ENCODE results near the gene ZFAND2A. TPM values are rescaled to one million over a fixed set of nuclear protein-coding genes. Genes with fewer than 3 reads are reported as not detected.
A peak's percentile ranks its signal among the peaks of the same experiment; 100 is the strongest.
"Not testable (repeated sequence)": the region's sequence is repeated elsewhere in the genome, so short reads cannot be mapped to it uniquely, and the experiment has no call there.

Gene ZFAND2A, protein sequence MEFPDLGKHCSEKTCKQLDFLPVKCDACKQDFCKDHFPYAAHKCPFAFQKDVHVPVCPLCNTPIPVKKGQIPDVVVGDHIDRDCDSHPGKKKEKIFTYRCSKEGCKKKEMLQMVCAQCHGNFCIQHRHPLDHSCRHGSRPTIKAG
- 36.0 TPM for total RNA-seq (ENCODE audit: unreplicated experiment)
- long read RNA-seq, transcript ZFAND2A-201 (5 exons, 860 nt) = major isoform, 11 of 14 reads
- long read RNA-seq, partial matches to known transcripts = 0 of 14 reads
- long read RNA-seq, other reads (novel, unspliced or antisense) = 2 of 14 reads

DNA sequence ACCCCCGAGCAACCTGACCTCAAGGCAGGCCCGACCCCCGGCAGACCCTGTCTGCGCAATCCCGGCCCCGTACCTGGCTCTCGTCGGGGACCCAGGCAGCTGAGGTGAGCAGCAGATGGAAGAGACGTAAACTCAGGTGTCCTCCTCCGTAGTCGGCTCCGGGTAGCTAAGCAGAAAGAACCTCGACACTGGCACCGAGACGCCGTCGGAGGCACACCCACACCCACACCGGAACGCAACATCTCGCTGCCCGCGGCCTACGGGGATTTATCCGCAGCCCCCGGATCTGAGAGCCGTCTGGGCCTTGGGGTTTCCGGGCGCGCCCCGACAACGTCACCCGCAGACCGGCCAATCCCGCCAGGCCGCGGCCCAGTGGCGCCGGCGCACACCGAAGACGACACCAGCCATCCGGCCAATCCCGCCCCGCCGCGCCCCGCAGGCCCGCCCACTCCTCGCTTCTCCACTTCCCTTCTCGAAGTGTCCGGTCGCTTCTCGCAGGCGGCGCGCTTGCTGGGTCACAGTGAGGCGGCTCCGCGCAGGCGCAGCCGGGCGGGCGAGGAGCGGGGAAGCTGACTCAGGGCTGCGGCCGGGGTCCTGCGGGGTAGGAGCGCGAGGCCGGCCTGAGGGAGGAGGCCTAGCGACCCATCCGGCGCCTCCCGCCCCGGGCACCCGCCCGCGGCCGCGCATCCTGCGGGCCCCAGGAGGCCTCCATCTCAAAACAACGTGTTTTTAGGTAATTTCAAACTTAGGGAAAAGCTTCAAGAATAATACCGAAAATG lies at the start of gene ZFAND2A:
Gene ZFAND2A (minus strand): TSS at position 306 of the 779 bp plus-strand sequence. CDS start 1,984 bp downstream, outside the sequence.
- Mint-ChIP-seq H3K27ac (ENCODE audit: unreplicated experiment) (peak within 1 kb of the TSS; percentile 51), H3K4me3 (ENCODE audit: unreplicated experiment) (peak within 1 kb of the TSS; percentile 94), H3K36me3 (ENCODE audit: low read depth, unreplicated experiment) (peaks cover 30% of the 10 kb centered on the region), H3K27me3 (ENCODE audit: unreplicated experiment) (peaks cover 3% of the 10 kb centered on the region), H3K9me3 (ENCODE audit: unreplicated experiment) (no peaks in the 10 kb centered on the region), H3K4me1 (ENCODE audit: unreplicated experiment) (peaks cover 14% of the 10 kb centered on the region)
- DNase-seq (ENCODE audit: low spot score) = peak; percentile 100
- TF ChIP-seq, protein P1, sequence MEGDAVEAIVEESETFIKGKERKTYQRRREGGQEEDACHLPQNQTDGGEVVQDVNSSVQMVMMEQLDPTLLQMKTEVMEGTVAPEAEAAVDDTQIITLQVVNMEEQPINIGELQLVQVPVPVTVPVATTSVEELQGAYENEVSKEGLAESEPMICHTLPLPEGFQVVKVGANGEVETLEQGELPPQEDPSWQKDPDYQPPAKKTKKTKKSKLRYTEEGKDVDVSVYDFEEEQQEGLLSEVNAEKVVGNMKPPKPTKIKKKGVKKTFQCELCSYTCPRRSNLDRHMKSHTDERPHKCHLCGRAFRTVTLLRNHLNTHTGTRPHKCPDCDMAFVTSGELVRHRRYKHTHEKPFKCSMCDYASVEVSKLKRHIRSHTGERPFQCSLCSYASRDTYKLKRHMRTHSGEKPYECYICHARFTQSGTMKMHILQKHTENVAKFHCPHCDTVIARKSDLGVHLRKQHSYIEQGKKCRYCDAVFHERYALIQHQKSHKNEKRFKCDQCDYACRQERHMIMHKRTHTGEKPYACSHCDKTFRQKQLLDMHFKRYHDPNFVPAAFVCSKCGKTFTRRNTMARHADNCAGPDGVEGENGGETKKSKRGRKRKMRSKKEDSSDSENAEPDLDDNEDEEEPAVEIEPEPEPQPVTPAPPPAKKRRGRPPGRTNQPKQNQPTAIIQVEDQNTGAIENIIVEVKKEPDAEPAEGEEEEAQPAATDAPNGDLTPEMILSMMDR (IDR thresholded peaks at IDR 0.05; ENCODE audit: unreplicated experiment) = no peak

DNA sequence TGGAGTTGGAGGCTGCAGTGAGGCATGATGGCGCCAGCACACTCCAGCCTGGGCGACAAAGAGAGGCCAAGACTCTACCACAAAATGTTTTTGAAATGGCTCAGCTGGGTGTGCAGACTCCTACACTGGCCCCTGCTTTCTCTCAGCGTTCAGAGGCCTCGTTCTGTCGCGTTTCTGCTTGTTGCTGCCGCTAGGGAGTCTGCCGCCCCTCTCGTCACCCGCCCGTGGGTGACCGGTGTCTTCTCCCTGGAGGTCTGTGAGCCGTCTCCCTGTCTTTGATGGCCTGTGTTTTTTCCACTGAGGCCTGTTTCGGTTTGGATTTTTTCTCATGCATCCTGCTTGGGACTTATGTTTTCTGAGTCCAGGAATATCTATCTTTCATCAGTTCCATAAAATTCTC lies 49.1 kb upstream of the ZFAND2A start:
- Mint-ChIP-seq H3K27ac (ENCODE audit: unreplicated experiment) (no peak overlapping the region), H3K36me3 (ENCODE audit: low read depth, unreplicated experiment) (no peaks in the 10 kb centered on the region), H3K4me1 (ENCODE audit: unreplicated experiment) (peaks cover 4% of the 10 kb centered on the region), H3K4me3 (ENCODE audit: unreplicated experiment) (no peak overlapping the region), H3K27me3 (ENCODE audit: unreplicated experiment) (no peaks in the 10 kb centered on the region), H3K9me3 (ENCODE audit: unreplicated experiment) (no peaks in the 10 kb centered on the region)
- DNase-seq (ENCODE audit: low spot score) = no peak
- TF ChIP-seq, protein P1 (IDR thresholded peaks at IDR 0.05; ENCODE audit: unreplicated experiment) = no peak

DNA sequence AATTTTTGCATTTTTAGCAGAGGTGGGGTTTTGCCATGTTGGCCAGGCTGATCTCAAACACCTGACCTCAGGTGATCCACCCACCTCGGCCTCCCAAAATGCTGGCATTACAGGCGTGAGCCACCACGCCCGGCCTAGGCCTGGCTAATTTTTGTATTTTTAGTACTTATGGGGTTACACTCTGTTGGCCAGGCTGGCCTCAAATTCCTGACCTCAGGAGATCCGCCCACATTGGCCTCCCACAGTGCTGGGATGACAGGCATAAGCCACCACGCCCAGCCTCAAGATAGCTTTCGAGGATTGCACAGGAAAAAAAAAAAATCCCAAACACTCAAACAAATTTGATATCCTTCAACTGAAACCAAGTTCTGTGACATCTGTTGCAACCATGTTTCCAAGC lies 45.7 kb upstream of the ZFAND2A start:
- not testable (repeated sequence) for H3K4me1 Mint-ChIP-seq (ENCODE audit: unreplicated experiment); H3K9me3 Mint-ChIP-seq (ENCODE audit: unreplicated experiment); H3K4me3 Mint-ChIP-seq (ENCODE audit: unreplicated experiment); H3K27me3 Mint-ChIP-seq (ENCODE audit: unreplicated experiment); H3K27ac Mint-ChIP-seq (ENCODE audit: unreplicated experiment); H3K36me3 Mint-ChIP-seq (ENCODE audit: low read depth, unreplicated experiment); DNase-seq (ENCODE audit: low spot score)

DNA sequence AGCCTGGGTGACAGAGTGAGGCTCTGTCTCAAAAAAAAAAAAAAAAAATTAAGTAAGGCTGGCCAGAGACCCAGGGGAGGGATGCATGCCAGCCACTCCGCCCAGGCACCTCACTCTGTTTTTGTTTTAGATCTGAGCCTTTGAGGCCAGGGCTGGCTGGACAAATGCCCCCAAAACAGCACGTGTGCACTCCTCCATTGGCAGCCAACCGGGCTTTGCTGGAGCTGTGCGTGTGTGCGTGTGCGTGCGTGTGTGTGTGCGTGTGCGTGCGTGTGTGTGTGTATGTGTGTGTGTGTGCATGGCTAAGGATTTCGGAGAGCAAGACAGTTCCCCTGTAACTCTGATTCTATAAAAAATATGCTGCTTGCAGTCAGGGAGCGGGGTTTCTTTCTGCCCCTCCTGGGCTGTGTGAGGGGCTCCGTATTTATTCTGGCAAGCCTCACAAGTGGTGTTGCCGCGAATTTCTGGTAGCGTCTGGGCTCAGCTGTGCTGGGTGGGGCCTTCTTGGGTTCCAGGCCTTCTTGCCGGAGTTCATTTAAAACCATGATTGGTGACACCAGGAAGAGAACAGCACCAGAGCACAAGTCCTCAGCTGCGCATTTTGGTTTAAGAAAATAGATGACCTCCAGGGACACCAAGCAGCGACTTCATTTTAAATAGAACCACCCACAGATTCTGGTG lies 44.6 kb upstream of the ZFAND2A start:
- Mint-ChIP-seq H3K9me3 (ENCODE audit: unreplicated experiment) (no peaks in the 10 kb centered on the region), H3K4me1 (ENCODE audit: unreplicated experiment) (no peaks in the 10 kb centered on the region), H3K27ac (ENCODE audit: unreplicated experiment) (no peak overlapping the region), H3K4me3 (ENCODE audit: unreplicated experiment) (no peak overlapping the region), H3K27me3 (ENCODE audit: unreplicated experiment) (no peaks in the 10 kb centered on the region), H3K36me3 (ENCODE audit: low read depth, unreplicated experiment) (no peaks in the 10 kb centered on the region)
- TF ChIP-seq, protein P1 (IDR thresholded peaks at IDR 0.05; ENCODE audit: unreplicated experiment) = no peak
- DNase-seq (ENCODE audit: low spot score) = no peak

DNA sequence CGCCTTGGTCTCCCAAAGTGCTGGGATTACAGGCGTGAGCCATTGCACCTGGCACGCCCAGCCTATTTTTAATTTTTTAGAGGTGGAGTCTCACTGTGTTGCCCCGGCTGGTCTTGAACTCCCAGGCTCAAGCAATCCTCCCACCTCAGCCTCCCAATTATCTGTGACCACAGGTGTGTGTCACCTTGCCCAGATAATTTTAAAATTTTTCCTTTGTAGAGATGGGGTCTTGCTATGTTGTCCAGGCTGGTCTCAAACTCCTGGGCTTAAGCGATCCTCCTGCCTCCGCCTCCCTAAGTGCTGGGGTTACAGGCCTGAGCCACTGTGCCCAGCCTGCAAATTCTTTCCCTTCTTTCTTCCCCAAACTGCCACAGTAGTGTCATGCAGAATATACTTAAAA lies 42.9 kb upstream of the ZFAND2A start:
- not testable (repeated sequence) for H3K4me1 Mint-ChIP-seq (ENCODE audit: unreplicated experiment); DNase-seq (ENCODE audit: low spot score); H3K36me3 Mint-ChIP-seq (ENCODE audit: low read depth, unreplicated experiment); H3K27me3 Mint-ChIP-seq (ENCODE audit: unreplicated experiment); H3K4me3 Mint-ChIP-seq (ENCODE audit: unreplicated experiment); H3K9me3 Mint-ChIP-seq (ENCODE audit: unreplicated experiment); H3K27ac Mint-ChIP-seq (ENCODE audit: unreplicated experiment)
